GM18870 (cell line): ENCODE data around the gene CHCHD3.
"Not testable (repeated sequence)": the region's sequence is repeated elsewhere in the genome, so short reads cannot be mapped to it uniquely, and the experiment has no call there.

ENCODE experiments used
- ATAC-seq: cut with Tn5 transposase; IDR thresholded peaks from one replicate; pipeline ENCODE4 v1.9.1; 2021; ENCODE audit warnings: moderate library complexity; ENCODE audit not compliant: unreplicated experiment

CHCHD3 gene

GRCh38 chr7:133047321-133047720, 34.6 kb downstream of the CHCHD3 start:
- no peak for ATAC-seq

GRCh38 chr7:133044722-133045473, 37.0 kb downstream of the CHCHD3 start:
- ATAC-seq, result no peak

GRCh38 chr7:133040674-133041073, 41.2 kb downstream of the CHCHD3 start:
- no peak for ATAC-seq

GRCh38 chr7:133040178-133040577, 41.7 kb downstream of the CHCHD3 start:
- ATAC-seq, result no peak

- no peak for ATAC-seq
These were observed 42.3 kb downstream of the CHCHD3 start for GRCh38 chr7:133039614-133040013.

GRCh38 chr7:133036289-133036688, 45.6 kb downstream of the CHCHD3 start:
- no peak for ATAC-seq

GRCh38 chr7:133035240-133035639, 46.6 kb downstream of the CHCHD3 start:
- not testable (repeated sequence) for ATAC-seq

- ATAC-seq, result no peak
These were observed 51.5 kb downstream of the CHCHD3 start for GRCh38 chr7:133030346-133030745.

GRCh38 chr7:133029463-133029862, 52.4 kb downstream of the CHCHD3 start:
- no peak for ATAC-seq

GRCh38 chr7:133027397-133027796, 54.5 kb downstream of the CHCHD3 start:
- no peak for ATAC-seq

GRCh38 chr7:133026210-133026859, 55.6 kb downstream of the CHCHD3 start:
- no peak for ATAC-seq

- ATAC-seq, result no peak
These were observed 56.8 kb downstream of the CHCHD3 start for GRCh38 chr7:133025056-133025455.

GRCh38 chr7:133024596-133024995, 57.3 kb downstream of the CHCHD3 start:
- no peak for ATAC-seq

- ATAC-seq, result no peak
These were observed 58.4 kb downstream of the CHCHD3 start for GRCh38 chr7:133023370-133024071.

- ATAC-seq, result no peak
These were observed 59.2 kb downstream of the CHCHD3 start for GRCh38 chr7:133022661-133023060.

GRCh38 chr7:133021196-133021595, 60.7 kb downstream of the CHCHD3 start:
- no peak for ATAC-seq

GRCh38 chr7:133020496-133020895, 61.4 kb downstream of the CHCHD3 start:
- ATAC-seq, result no peak

GRCh38 chr7:133019590-133019989, 62.3 kb downstream of the CHCHD3 start:
- no peak for ATAC-seq

GRCh38 chr7:133016604-133017003, 65.3 kb downstream of the CHCHD3 start:
- no peak for ATAC-seq

GRCh38 chr7:133015888-133016287, 66.0 kb downstream of the CHCHD3 start:
- no peak for ATAC-seq

- no peak for ATAC-seq
These were observed 70.1 kb downstream of the CHCHD3 start for GRCh38 chr7:133011746-133012145.
